H1 (cell line): ENCODE measurements around the gene PLEK2. TPM values are rescaled to one million over a fixed set of nuclear protein-coding genes. Genes with fewer than 3 reads are reported as not detected.

Experiments
- CTCF ChIA-PET: fragments of 300-600 bp; sonication (Branson Sonifier 250); formaldehyde crosslinking; loops from one replicate; lab custom pipeline; 2021; ENCODE audit not compliant: partially characterized antibody; lab: Charles Lee
- POLR2A ChIA-PET: fragments of 300-600 bp; sonication (Branson Sonifier 250); formaldehyde crosslinking; loops from one replicate; lab custom pipeline; 2021; ENCODE audit warnings: inconsistent platforms; ENCODE audit not compliant: partially characterized antibody; lab: Charles Lee
- DNase-seq, 2 experiments: peaks; one replicate each; pipeline versions ENCODE4 v3.0.0 to v3.0.0-alpha.2; 2010 to 2022; ENCODE audit warnings: low spot score in 2 of 2, low read depth in 1 of 2, mixed read lengths in 1 of 2
- FAIRE-seq: peaks from 2 replicates; lab custom pipeline; 2011; peaks lifted over from hg19 to GRCh38; lab: Jason Lieb, UNC
- H2AFZ ChIP-seq: 2 replicates; pipeline ENCODE4 v1.8.1; 2012; ENCODE audit warnings: low read length, inconsistent platforms
- H2AK5ac ChIP-seq: 2 replicates; pipeline ENCODE4 v1.6.1; 2013; ENCODE audit warnings: low read depth, low read length
- H2BK120ac ChIP-seq: replicated peaks from 2 replicates; pipeline ENCODE3; 2013; ENCODE audit warnings: low read depth, low read length, inconsistent platforms
- H2BK12ac ChIP-seq: 2 replicates; pipeline ENCODE4 v1.6.1; 2013; ENCODE audit warnings: low read depth, low read length
- H2BK15ac ChIP-seq: 2 replicates; pipeline ENCODE4 v1.6.1; 2013; ENCODE audit warnings: low read length
- H2BK20ac ChIP-seq: 2 replicates; pipeline ENCODE4 v1.6.1; 2013; ENCODE audit warnings: low read length
- H2BK5ac ChIP-seq: 2 replicates; pipeline ENCODE4 v1.6.1; 2013; ENCODE audit warnings: low read depth, low read length
- H3K14ac ChIP-seq: 2 replicates; pipeline ENCODE4 v1.6.1; 2013; ENCODE audit warnings: inconsistent platforms; ENCODE audit not compliant: insufficient read length
- H3K18ac ChIP-seq: 2 replicates; pipeline ENCODE4 v1.6.1; 2013; ENCODE audit warnings: low read length; ENCODE audit errors: extremely low read depth
- H3K23ac ChIP-seq: 2 replicates; pipeline ENCODE4 v1.6.1; 2013; ENCODE audit warnings: inconsistent platforms; ENCODE audit not compliant: insufficient read length
- H3K23me2 ChIP-seq: 2 replicates; pipeline ENCODE4 v1.6.1; 2013; ENCODE audit warnings: low read depth, low read length
- H3K27ac ChIP-seq: 2 replicates; pipeline ENCODE4 v1.6.1; 2011; ENCODE audit warnings: low read depth, low read length, inconsistent platforms
- H3K27me3 ChIP-seq, 4 experiments: replicated peaks in 1 of 4; 1 replicate in 1 of 4; 2 replicates in 3 of 4; pipeline versions ENCODE4 v1.6.1 to v1.8.1; 2011 to 2013; ENCODE audit warnings: low read length in 3 of 4, mild to moderate bottlenecking in 3 of 4, inconsistent platforms in 2 of 4, mixed read lengths in 2 of 4, moderate library complexity in 1 of 4; ENCODE audit not compliant: control insufficient read depth in 3 of 4, insufficient read depth in 3 of 4; ENCODE audit errors: extremely low read depth in 1 of 4
- H3K36me3 ChIP-seq, 4 experiments: 2 replicates each; pipeline versions ENCODE4 v1.6.1 to v1.8.1; 2011 to 2013; ENCODE audit warnings: mild to moderate bottlenecking in 4 of 4, low read length in 3 of 4, moderate library complexity in 2 of 4, control low read depth in 1 of 4, inconsistent platforms in 1 of 4; ENCODE audit not compliant: insufficient read depth in 4 of 4, control insufficient read depth in 2 of 4
- H3K4ac ChIP-seq: replicated peaks from 2 replicates; pipeline ENCODE3; 2013; ENCODE audit warnings: low read length, low read depth, mixed read lengths, inconsistent platforms; ENCODE audit not compliant: insufficient read length
- H3K4me1 ChIP-seq, 4 experiments: replicated peaks in 1 of 4; 1 replicate in 1 of 4; 2 replicates in 3 of 4; pipeline versions ENCODE4 v1.6.1 to v1.8.1; 2011 to 2013; ENCODE audit warnings: low read length in 3 of 4, inconsistent platforms in 2 of 4, mixed read lengths in 1 of 4; ENCODE audit not compliant: insufficient read depth in 4 of 4, control insufficient read depth in 3 of 4
- H3K4me2 ChIP-seq, 2 experiments: 2 replicates each; pipeline versions ENCODE4 v1.6.1 to v1.8.1; 2011 to 2013; ENCODE audit warnings: low read depth in 2 of 2, low read length in 2 of 2, control low read depth in 1 of 2, inconsistent platforms in 1 of 2, mild to moderate bottlenecking in 1 of 2; ENCODE audit not compliant: insufficient read depth in 1 of 2
- H3K4me3 ChIP-seq, 4 experiments: fragments of 200-600, 300-600 bp in 1 of 4; sonication (generic), shearing (Covaris generic), sonication (Bioruptor Twin) in 1 of 4; 2 replicates each; pipeline versions ENCODE4 v1.5.1 to v1.8.1; 2011 to 2016; ENCODE audit warnings: low read length in 4 of 4, low read depth in 3 of 4, control low read depth in 2 of 4, inconsistent platforms in 2 of 4, mild to moderate bottlenecking in 2 of 4, mixed read lengths in 1 of 4, moderate library complexity in 1 of 4; ENCODE audit not compliant: insufficient read depth in 2 of 4; ENCODE audit errors: extremely low read depth in 1 of 4
- H3K56ac ChIP-seq: replicated peaks from 2 replicates; pipeline ENCODE3; 2013; ENCODE audit warnings: low read depth, mild to moderate bottlenecking, mixed read lengths, low read length, inconsistent platforms; ENCODE audit not compliant: insufficient read length
- H3K79me1 ChIP-seq: 2 replicates; pipeline ENCODE4 v1.6.1; 2013; ENCODE audit warnings: low read depth, low read length, control low read depth
- H3K79me2 ChIP-seq, 2 experiments: 2 replicates each; pipeline versions ENCODE4 v1.6.1 to v1.8.1; 2012 to 2013; ENCODE audit warnings: low read length in 2 of 2, mild to moderate bottlenecking in 2 of 2, inconsistent platforms in 1 of 2; ENCODE audit not compliant: insufficient read depth in 2 of 2, control insufficient read depth in 1 of 2
- H3K9ac ChIP-seq, 4 experiments: replicated peaks in 1 of 4; 1 replicate in 1 of 4; 2 replicates in 3 of 4; pipeline versions ENCODE4 v1.6.1 to v1.8.1; 2011 to 2013; ENCODE audit warnings: low read depth in 3 of 4, low read length in 3 of 4, control low read depth in 2 of 4, mild to moderate bottlenecking in 2 of 4, moderate library complexity in 2 of 4, inconsistent platforms in 1 of 4; ENCODE audit errors: extremely low read depth in 1 of 4
- H3K9me3 ChIP-seq, 2 experiments: 2 replicates each; pipeline versions ENCODE4 v1.6.1 to v1.8.1; 2012 to 2013; ENCODE audit warnings: mild to moderate bottlenecking in 2 of 2, moderate library complexity in 2 of 2, control low read depth in 1 of 2, inconsistent platforms in 1 of 2, low read depth in 1 of 2, low read length in 1 of 2, mixed read lengths in 1 of 2; ENCODE audit not compliant: insufficient read depth in 2 of 2
- H4K20me1 ChIP-seq, 2 experiments: replicated peaks in 1 of 2; 2 replicates each; pipeline versions ENCODE3 to v1.8.1; 2011 to 2013; ENCODE audit warnings: inconsistent platforms in 2 of 2, low read length in 2 of 2, mild to moderate bottlenecking in 1 of 2; ENCODE audit not compliant: insufficient read depth in 2 of 2, control insufficient read depth in 1 of 2
- H4K5ac ChIP-seq: 2 replicates; pipeline ENCODE4 v1.6.1; 2013; ENCODE audit warnings: low read length, low read depth, mixed read lengths, inconsistent platforms; ENCODE audit not compliant: insufficient read length
- H4K8ac ChIP-seq: 2 replicates; pipeline ENCODE4 v1.8.0; 2013; ENCODE audit warnings: mild to moderate bottlenecking, moderate library complexity, low read length, inconsistent platforms; ENCODE audit not compliant: insufficient read depth; ENCODE audit errors: extremely low read depth
- H4K91ac ChIP-seq: replicated peaks from 2 replicates; pipeline ENCODE3; 2013; ENCODE audit warnings: low read length, mixed read lengths, inconsistent platforms; ENCODE audit not compliant: insufficient read length
- FOSL1 ChIP-seq: IDR thresholded peaks from 2 replicates; pipeline ENCODE4 v1.6.1; 2011; ENCODE audit warnings: mild to moderate bottlenecking, low read depth, low read length, moderate library complexity; ENCODE audit not compliant: insufficient read depth
- GABPA ChIP-seq: IDR thresholded peaks from 2 replicates; pipeline ENCODE4 v1.6.1; 2011; ENCODE audit warnings: mild to moderate bottlenecking, low read length, moderate library complexity, borderline replicate concordance; ENCODE audit not compliant: insufficient read depth
- HDAC2 ChIP-seq, 2 experiments: fragments of 300-600 bp in 1 of 2; sonication (generic) in 1 of 2; IDR thresholded peaks; 2 replicates each; pipeline ENCODE4 v1.6.1; 2011 to 2012; ENCODE audit warnings: low read depth in 2 of 2, low read length in 2 of 2, mild to moderate bottlenecking in 2 of 2, moderate library complexity in 2 of 2, borderline replicate concordance in 1 of 2, inconsistent platforms in 1 of 2
- PHF8 ChIP-seq: fragments of 200-600 bp; sonication (generic); conservative IDR thresholded peaks from 2 replicates; pipeline ENCODE4 v1.7.1; 2012; ENCODE audit warnings: low read depth, mild to moderate bottlenecking, inconsistent platforms, low read length, moderate library complexity
- POLR2A ChIP-seq, 2 experiments: IDR thresholded peaks; 1 replicate in 1 of 2; 2 replicates in 1 of 2; pipeline ENCODE4 v1.6.1; 2011; ENCODE audit warnings: low read depth in 2 of 2, low read length in 2 of 2, mild to moderate bottlenecking in 2 of 2; ENCODE audit errors: control extremely low read depth in 1 of 2
- POLR2AphosphoS5 ChIP-seq: IDR thresholded peaks from 2 replicates; pipeline ENCODE4 v1.6.1; 2011; ENCODE audit warnings: low read depth, low read length
- SAP30 ChIP-seq: fragments of 300-600 bp; sonication (generic); IDR thresholded peaks from 2 replicates; pipeline ENCODE4 v1.7.1; 2012; ENCODE audit warnings: low read length, moderate library complexity, mild to moderate bottlenecking, inconsistent platforms; ENCODE audit not compliant: insufficient read depth, insufficient replicate concordance
- WGBS, 2 experiments: shearing (Covaris generic) in 1 of 2; methylation state at CpG; one replicate each; pipeline versions ENCODE4 v1.1.6 to v1.1.7; 2013 to 2015; ENCODE audit warnings: low lambda C conversion rate in 2 of 2, mixed read lengths in 2 of 2, inconsistent platforms in 1 of 2, low coverage in 1 of 2, missing lambda C conversion rate in 1 of 2; ENCODE audit not compliant: insufficient replicate concordance in 2 of 2, insufficient coverage in 1 of 2, insufficient read length in 1 of 2; ENCODE audit errors: extremely low coverage in 1 of 2, missing lambda C conversion rate in 1 of 2; 5-methylcytosine and 5-hydroxymethylcytosine counted together
- polyA plus RNA-seq, 7 experiments: library from polyadenylated mRNA; depleted of rRNA in 3 of 7; stranded (reverse) in 5 of 7; unstranded in 2 of 7; fragments of >200 nt in 5 of 7; fragments of 200-250 nt in 2 of 7; gene quantifications; 1 replicate in 5 of 7; 2 replicates in 1 of 7; 4 replicates in 1 of 7; pipeline versions ENCODE4 v1.2.1 to v1.2.3, GENCODE V29; 2011 to 2013; ENCODE audit warnings: missing spikeins in 2 of 7, mixed read lengths in 2 of 7
- total RNA-seq: library from RNA; stranded (reverse); fragmentation: NEBNext Ultra II Directional; extraction: Animal tissue kit (Norgen Biotek cat#: 25700); gene quantifications from 2 replicates; pipeline ENCODE4 v1.2.1, GENCODE V29; 2021

The PLEK2 gene
- total and polyA plus RNA-seq, 2 of the 8 experiments (the other 6 are each of a cell fraction or from before 2014, with no cell fraction given): 0.41 to 2.1 TPM

- Histone ChIP-seq H4K20me1 (peaks cover 0 to 8% of the 10 kb centered on the region in 2 experiments), H3K14ac (no peak overlapping the region), H3K27ac (peak overlapping the region; percentile 63; the same call in 1 of the 2 replicates), H2BK20ac (no peak overlapping the region), H3K4me2 (peak overlapping the region; percentile 77 to 83), H3K9ac (peak overlapping the region; percentile 60 to 98 (median 97)), H4K5ac (no peak overlapping the region), H2AFZ (peak overlapping the region; percentile 37; the same call in 1 of the 2 replicates), H2BK15ac (no peak overlapping the region), H3K27me3 (no peaks in the 10 kb centered on the region), H4K91ac (no peak overlapping the region), H3K4me3 (peak overlapping the region; percentile 54 to 99 (median 92)), H3K23me2 (peaks cover 5% of the 10 kb centered on the region; the same call in 1 of the 2 replicates), H2BK5ac (peak overlapping the region; percentile 61; the same call in 1 of the 2 replicates), H3K18ac (no peak overlapping the region)
- TF ChIP-seq POLR2AphosphoS5 (peak; percentile 40; the same call in 1 of the 2 replicates), FOSL1 (no peak), GABPA (no peak), POLR2A (IDR thresholded peaks at IDR 0.05; ENCODE audit: control extremely low read depth in 1 of 2, low read depth in 2 of 2, low read length in 2 of 2) (peak; percentile 23 to 26), PHF8 (peak; percentile 55), SAP30 (peak; percentile 95), HDAC2 (IDR thresholded peaks at IDR 0.05; ENCODE audit: borderline replicate concordance in 1 of 2, low read depth in 2 of 2, low read length in 2 of 2) (peak in 1 of 2 experiments; percentile 85; a peak in 2 of 4 replicates)
- TF ChIP-seq, all 59 proteins: peak for 5
- peaks cover 0 to 9% (median 0%) of the 10 kb centered on the region in 4 experiments; a peak in 1 of 8 replicates for H3K36me3 ChIP-seq
- ChIA-PET POLR2A (interaction anchor here (0.9 to 2.0 kb wide), 13 partner anchors 8 to 401 kb away, joined by 3 to 8 read pairs (median 4); partner anchors contain the start of gene PALS1), CTCF (interaction anchor here (0.7 to 1.7 kb wide), 21 partner anchors 9 to 851 kb away, joined by 3 to 9 read pairs (median 4); partner anchors contain the start of gene GPHN)
- H2AK5ac ChIP-seq: no peak overlapping the region
- DNase-seq: peak in 1 of 2 experiments; percentile 46
- H2BK120ac ChIP-seq: no peak overlapping the region
- no peak overlapping the region for H3K4ac ChIP-seq
- no peaks in the 10 kb centered on the region for H3K9me3 ChIP-seq
- no peak overlapping the region for H3K56ac ChIP-seq
- peaks cover 3% of the 10 kb centered on the region; the same call in 1 of the 2 replicates for H3K79me1 ChIP-seq
- H4K8ac ChIP-seq: peak overlapping the region; percentile 69; the same call in 1 of the 2 replicates
- peaks cover 0 to 3% (median 1%) of the 10 kb centered on the region in 4 experiments; a peak in 2 of 7 replicates for H3K4me1 ChIP-seq
- no peak for FAIRE-seq
- 3% methylated on average over 38 of the region's 38 CpGs; no CpG with 5 or more reads in 1 of the 2 experiments for WGBS, 2 experiments
- peaks cover 12 to 85% of the 10 kb centered on the region in 2 experiments for H3K79me2 ChIP-seq
- no peak overlapping the region for H3K23ac ChIP-seq
- no peak overlapping the region for H2BK12ac ChIP-seq
Measured at GRCh38 chr14:67358924-67359774, 52.8 kb downstream of the PLEK2 start.
